HepG2 (cell line): Measurements from ENCODE around the gene HDAC3.

ENCODE experiments used
- ZNF816 ChIP-seq: sonication (generic); formaldehyde crosslinking; IDR thresholded peaks from 2 replicates; pipeline ENCODE4 v1.8.0; 2022; ENCODE audit warnings: missing genetic modification reagents, mild to moderate bottlenecking, borderline replicate concordance
- TF ChIP-seq, protein P1 (sequence below): sonication (generic); formaldehyde crosslinking; IDR thresholded peaks from 2 replicates; pipeline ENCODE4 v1.5.0; 2020; ENCODE audit warnings: mild to moderate bottlenecking, missing genetic modification reagents, moderate library complexity

DNA sequence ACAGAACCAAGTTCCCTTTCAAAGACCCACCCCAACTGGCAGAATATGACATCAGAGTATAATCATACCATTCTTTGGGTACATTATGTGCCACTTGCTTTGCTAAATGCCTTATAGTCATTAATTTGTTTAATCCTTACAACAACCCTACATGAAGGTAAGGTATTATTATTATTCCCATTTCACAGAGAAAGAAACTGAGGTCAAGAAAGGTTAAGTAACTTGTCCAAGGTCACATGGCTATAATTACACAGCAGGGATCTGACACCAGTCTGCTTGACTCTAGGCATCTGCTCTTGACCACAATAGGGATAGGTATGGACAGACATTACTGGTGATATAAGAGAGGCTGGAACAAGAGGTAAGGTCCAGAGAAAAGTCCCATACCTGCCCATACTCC lies 13.3 kb upstream of the HDAC3 start:
- TF ChIP-seq, protein P1, sequence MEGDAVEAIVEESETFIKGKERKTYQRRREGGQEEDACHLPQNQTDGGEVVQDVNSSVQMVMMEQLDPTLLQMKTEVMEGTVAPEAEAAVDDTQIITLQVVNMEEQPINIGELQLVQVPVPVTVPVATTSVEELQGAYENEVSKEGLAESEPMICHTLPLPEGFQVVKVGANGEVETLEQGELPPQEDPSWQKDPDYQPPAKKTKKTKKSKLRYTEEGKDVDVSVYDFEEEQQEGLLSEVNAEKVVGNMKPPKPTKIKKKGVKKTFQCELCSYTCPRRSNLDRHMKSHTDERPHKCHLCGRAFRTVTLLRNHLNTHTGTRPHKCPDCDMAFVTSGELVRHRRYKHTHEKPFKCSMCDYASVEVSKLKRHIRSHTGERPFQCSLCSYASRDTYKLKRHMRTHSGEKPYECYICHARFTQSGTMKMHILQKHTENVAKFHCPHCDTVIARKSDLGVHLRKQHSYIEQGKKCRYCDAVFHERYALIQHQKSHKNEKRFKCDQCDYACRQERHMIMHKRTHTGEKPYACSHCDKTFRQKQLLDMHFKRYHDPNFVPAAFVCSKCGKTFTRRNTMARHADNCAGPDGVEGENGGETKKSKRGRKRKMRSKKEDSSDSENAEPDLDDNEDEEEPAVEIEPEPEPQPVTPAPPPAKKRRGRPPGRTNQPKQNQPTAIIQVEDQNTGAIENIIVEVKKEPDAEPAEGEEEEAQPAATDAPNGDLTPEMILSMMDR (CRISPR knock-in tag) = no peak
- TF ChIP-seq ZNF816 (CRISPR knock-in tag) = no peak
